T-cell (primary cell): Measurements from ENCODE around the gene GPER1. TPM values are rescaled to one million over a fixed set of nuclear protein-coding genes. Genes with fewer than 3 reads are reported as not detected.
"Not testable (repeated sequence)": the region's sequence is repeated elsewhere in the genome, so short reads cannot be mapped to it uniquely, and the experiment has no call there.

Experiments used
- ATAC-seq, 4 experiments: fragments of 200-7000 bp in 3 of 4; fragments of 150-1000 bp in 1 of 4; cut with Tn5 transposase; replicated peaks in 1 of 4; 1 replicate in 3 of 4; 2 replicates in 1 of 4; pipeline ENCODE4 v1.10.0; 2021; ENCODE audit warnings: moderate library complexity in 3 of 4, mild to moderate bottlenecking in 2 of 4, moderate number of reproducible peaks in 1 of 4
- CTCF ChIA-PET, 2 donors: fragments of 300-600 bp; sonication (Branson Sonifier 250); formaldehyde crosslinking; loops; one replicate each; lab custom pipeline; 2022; ENCODE audit warnings: antibody characterized with exemption in 2 of 2; lab: Charles Lee
- POLR2A ChIA-PET, 2 donors: fragments of 300-600 bp; sonication (Branson Sonifier 250); formaldehyde crosslinking; loops; one replicate each; lab custom pipeline; 2022; ENCODE audit warnings: antibody characterized with exemption in 2 of 2; lab: Charles Lee
- DNase-seq, 35 experiments: peaks; one replicate each; pipeline versions ENCODE4 v3.0.0 to v3.0.0-alpha.2; 2013 to 2023
- H3K27ac ChIP-seq: one replicate; pipeline ENCODE4 v1.5.1; 2013; ENCODE audit warnings: low read length
- H3K27me3 ChIP-seq, 2 experiments: replicated peaks in 1 of 2; 1 replicate in 1 of 2; 2 replicates in 1 of 2; pipeline versions ENCODE4 v1.6.1 to v1.7.0; 2013; ENCODE audit warnings: low read length in 1 of 2, mixed read lengths in 1 of 2; ENCODE audit not compliant: control insufficient read depth in 2 of 2, insufficient read depth in 2 of 2; ENCODE audit errors: extremely low read depth in 1 of 2
- H3K36me3 ChIP-seq, 2 donors: 1 replicate in 1 of 2; 2 replicates in 1 of 2; pipeline versions ENCODE4 v1.6.1 to v1.7.0; 2013; ENCODE audit warnings: low read length in 1 of 2; ENCODE audit not compliant: control insufficient read depth in 2 of 2, insufficient read depth in 1 of 2; ENCODE audit errors: extremely low read depth in 1 of 2
- H3K4me1 ChIP-seq, 2 experiments: 1 replicate in 1 of 2; 2 replicates in 1 of 2; pipeline versions ENCODE4 v1.6.1 to v1.7.0; 2013; ENCODE audit warnings: low read length in 2 of 2, mixed read lengths in 1 of 2; ENCODE audit not compliant: insufficient read depth in 2 of 2, control insufficient read depth in 1 of 2; ENCODE audit errors: extremely low read depth in 1 of 2
- H3K4me3 ChIP-seq, 2 donors: 1 replicate in 1 of 2; 2 replicates in 1 of 2; pipeline versions ENCODE4 v1.5.1 to v1.7.0; 2013; ENCODE audit warnings: mild to moderate bottlenecking in 2 of 2, low read length in 1 of 2, moderate library complexity in 1 of 2; ENCODE audit not compliant: control insufficient read depth in 1 of 2; ENCODE audit errors: extremely low read depth in 1 of 2
- H3K9me3 ChIP-seq: 2 replicates; pipeline ENCODE4 v1.7.0; 2013
- H3K27ac Mint-ChIP-seq, 2 donors: one replicate each; pipeline ENCODE4 v1.8.0; 2020 to 2021; ENCODE audit warnings: mild to moderate bottlenecking in 2 of 2, mixed read lengths in 2 of 2
- H3K27me3 Mint-ChIP-seq, 2 donors: one replicate each; pipeline ENCODE4 v1.8.0; 2021 to 2022; ENCODE audit warnings: mixed read lengths in 2 of 2
- H3K36me3 Mint-ChIP-seq: one replicate; pipeline ENCODE4 v1.8.0; 2021; ENCODE audit warnings: mixed read lengths
- H3K4me1 Mint-ChIP-seq, 3 donors: one replicate each; pipeline ENCODE4 v1.8.0; 2020 to 2022; ENCODE audit warnings: mixed read lengths in 3 of 3, mild to moderate bottlenecking in 1 of 3
- H3K4me3 Mint-ChIP-seq, 3 donors: one replicate each; pipeline ENCODE4 v1.8.0; 2020 to 2022; ENCODE audit warnings: mild to moderate bottlenecking in 3 of 3, mixed read lengths in 3 of 3, moderate library complexity in 3 of 3
- H3K9me3 Mint-ChIP-seq, 3 donors: one replicate each; pipeline ENCODE4 v1.8.0; 2020 to 2022; ENCODE audit warnings: mixed read lengths in 3 of 3
- WGBS: methylation state at CpG from one replicate; pipeline ENCODE4 v1.1.5; 2013; ENCODE audit warnings: missing lambda C conversion rate; ENCODE audit not compliant: insufficient coverage; 5-methylcytosine and 5-hydroxymethylcytosine counted together
- total RNA-seq, 35 experiments: library from RNA in 6 of 35; stranded (reverse) in 6 of 35; fragments of 120-200 nt in 1 of 35; gene quantifications; one replicate each; pipeline versions ENCODE4 v1.2.1 to v1.2.4 and lab custom pipeline; 2013 to 2026

Gene GPER1
- total RNA-seq (under 1 TPM in 3 of 5 donors, not detected in 2; 0.23 to 0.41 (median 0.26) TPM), total RNA-seq (lab: John Stamatoyannopoulos, UW) (0 to 0.44 (median 0.08) reads per million in 29 experiments)
- not detected for total RNA-seq (2013)

DNA sequence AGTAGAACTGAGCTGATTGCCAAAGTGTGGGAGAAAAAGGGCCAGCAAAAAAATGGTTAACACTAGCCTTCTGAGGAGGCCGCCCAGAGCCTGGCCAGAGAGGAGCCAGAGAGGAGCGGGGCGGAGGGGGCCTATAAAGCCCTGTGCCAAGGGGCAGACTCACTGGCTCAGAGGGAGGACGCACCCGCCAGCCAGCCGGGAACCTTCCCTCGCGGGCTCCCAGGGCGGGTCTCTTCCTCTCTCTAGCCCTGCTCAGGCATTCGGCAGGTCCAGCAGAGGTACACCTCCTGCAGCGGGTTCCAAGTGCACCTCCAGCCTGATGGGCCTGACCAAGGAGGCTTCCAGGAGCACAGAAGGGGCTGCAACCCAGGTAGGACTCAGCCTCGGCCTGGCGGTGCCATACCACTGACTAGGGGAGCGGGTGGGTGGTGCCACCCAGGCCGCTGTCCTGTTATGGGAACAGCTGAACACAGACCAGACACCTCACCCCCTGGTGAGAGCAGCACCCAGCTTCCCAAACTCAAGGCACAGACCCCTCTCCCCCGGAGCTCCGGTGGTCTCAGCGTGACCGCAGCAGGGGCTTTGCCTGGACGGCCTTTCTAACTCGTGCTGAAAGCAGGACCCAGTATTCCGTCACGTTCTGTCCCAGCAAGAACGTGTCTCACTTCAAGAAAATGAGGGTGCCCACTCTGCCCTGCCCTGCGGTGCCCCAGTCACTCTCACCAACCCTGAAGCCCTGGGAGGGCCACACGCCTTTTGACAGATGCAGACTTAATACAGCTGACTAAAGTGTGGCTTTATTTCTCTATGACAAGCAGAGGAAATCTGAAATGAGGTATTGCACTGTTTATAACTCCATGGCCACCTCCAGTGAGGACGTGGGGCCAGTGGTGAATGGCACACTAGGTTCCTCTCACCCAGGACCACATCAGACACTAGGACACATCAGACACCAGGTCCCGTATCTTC is at the start of gene GPER1:
Gene GPER1 (plus strand): TSS at position 162 of the 969 bp plus-strand sequence. CDS start 3,616 bp downstream, outside the sequence.
- Histone ChIP-seq H3K27ac (no peak within 1 kb of the TSS), H3K4me3 (peak within 1 kb of the TSS; percentile 28 to 62), H3K4me1 (peaks cover 4 to 12% of the 10 kb centered on the region in 2 experiments), H3K9me3 (no peaks in the 10 kb centered on the region), H3K27me3 (no peaks in the 10 kb centered on the region), H3K36me3 (peaks cover 0 to 5% of the 10 kb centered on the region in 2 donors)
- CTCF ChIA-PET: no interaction called here
- WGBS: 93% methylated on average over 21 of the region's 28 CpGs
- DNase-seq (no peak), ATAC-seq (no peak)
- Mint-ChIP-seq H3K27ac (peak within 1 kb of the TSS in 1 of 2 donors; percentile 48), H3K4me3 (peak within 1 kb of the TSS; percentile 65 to 73 (median 69)), H3K27me3 (no peaks in the 10 kb centered on the region), H3K9me3 (no peaks in the 10 kb centered on the region), H3K4me1 (peaks cover 9 to 15% (median 10%) of the 10 kb centered on the region in 3 donors), H3K36me3 (peaks cover 7% of the 10 kb centered on the region)
- POLR2A ChIA-PET: no interaction called here

DNA sequence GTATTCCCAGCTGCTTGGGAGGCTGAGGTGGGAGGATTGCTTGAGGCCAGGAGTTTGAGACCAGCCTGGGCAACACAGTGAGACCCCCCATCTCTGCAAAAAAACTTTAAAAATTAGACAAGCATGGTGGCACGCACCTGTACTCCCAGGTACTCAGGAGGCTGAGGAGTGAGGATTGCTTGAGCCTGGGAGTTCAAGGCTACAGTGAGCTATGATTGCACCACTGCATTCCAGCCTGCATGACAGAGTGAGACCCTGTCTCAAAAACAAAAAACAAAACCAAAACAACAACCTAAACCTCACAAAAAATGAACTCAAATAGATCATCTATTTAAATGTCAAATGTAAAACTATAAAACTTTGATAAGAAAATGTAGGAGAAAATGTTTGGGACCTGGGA is 47.7 kb upstream of the GPER1 start:
- Mint-ChIP-seq H3K4me1 (peaks cover 24 to 36% (median 35%) of the 10 kb centered on the region in 3 donors), H3K4me3 (peak overlapping the region in 1 of 3 donors; percentile 71), H3K27me3 (peaks cover 4 to 26% of the 10 kb centered on the region in 2 donors)
- 100% methylated on average over 1 of the region's 1 CpG for WGBS
- not testable (repeated sequence) for H3K27me3 ChIP-seq, DNase-seq, ATAC-seq, H3K36me3 Mint-ChIP-seq, H3K27ac ChIP-seq, H3K9me3 ChIP-seq, H3K27ac Mint-ChIP-seq, H3K36me3 ChIP-seq, H3K4me3 ChIP-seq, H3K9me3 Mint-ChIP-seq
- CTCF ChIA-PET: interaction anchor here in 1 of 2 donors (0.5 kb wide), 1 partner anchor 132 kb away, joined by 4 read pairs; no protein-coding TSS in a partner anchor
- POLR2A ChIA-PET: interaction anchor here in 1 of 2 donors (0.7 kb wide), 1 partner anchor 70 kb away, joined by 3 read pairs; no protein-coding TSS in a partner anchor
- H3K4me1 ChIP-seq: peaks cover 9 to 35% of the 10 kb centered on the region in 2 experiments

DNA sequence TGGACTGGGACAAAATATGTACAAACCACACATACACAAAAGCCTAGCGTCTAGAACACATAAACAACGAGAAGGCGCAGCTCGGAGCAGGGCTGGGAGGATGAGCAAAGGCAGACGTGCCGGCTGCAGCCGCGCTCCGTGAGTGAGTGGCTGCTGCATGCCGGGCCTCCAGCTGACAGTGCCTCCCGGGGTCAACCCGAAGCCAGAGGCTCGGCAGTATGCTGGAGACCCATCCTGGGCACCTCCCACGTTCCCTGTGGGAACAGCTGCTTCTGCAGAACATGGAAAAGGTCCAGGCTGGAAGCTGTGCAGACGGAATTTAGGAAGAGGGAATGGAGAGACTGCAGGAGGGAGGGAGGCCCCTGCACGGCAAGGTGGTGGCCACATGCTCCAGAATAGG is 47.1 kb upstream of the GPER1 start:
- no peak overlapping the region for H3K4me3 ChIP-seq
- Mint-ChIP-seq H3K4me3 (peak overlapping the region in 2 of 3 donors; percentile 59 to 71), H3K9me3 (no peaks in the 10 kb centered on the region), H3K4me1 (peaks cover 29 to 41% (median 40%) of the 10 kb centered on the region in 3 donors), H3K36me3 (no peaks in the 10 kb centered on the region), H3K27ac (no peak overlapping the region), H3K27me3 (peaks cover 4 to 26% of the 10 kb centered on the region in 2 donors)
- no peak overlapping the region for H3K27ac ChIP-seq
- DNase-seq (no peak), ATAC-seq (no peak)
- H3K4me1 ChIP-seq: peaks cover 14 to 41% of the 10 kb centered on the region in 2 experiments
- H3K9me3 ChIP-seq: no peaks in the 10 kb centered on the region
- H3K27me3 ChIP-seq: no peaks in the 10 kb centered on the region
- 92% methylated on average over 14 of the region's 16 CpGs for WGBS
- ChIA-PET POLR2A (no interaction called here), CTCF (interaction anchor here in 1 of 2 donors (0.5 kb wide), 1 partner anchor 131 kb away, joined by 4 read pairs; no protein-coding TSS in a partner anchor)
- no peaks in the 10 kb centered on the region for H3K36me3 ChIP-seq

DNA sequence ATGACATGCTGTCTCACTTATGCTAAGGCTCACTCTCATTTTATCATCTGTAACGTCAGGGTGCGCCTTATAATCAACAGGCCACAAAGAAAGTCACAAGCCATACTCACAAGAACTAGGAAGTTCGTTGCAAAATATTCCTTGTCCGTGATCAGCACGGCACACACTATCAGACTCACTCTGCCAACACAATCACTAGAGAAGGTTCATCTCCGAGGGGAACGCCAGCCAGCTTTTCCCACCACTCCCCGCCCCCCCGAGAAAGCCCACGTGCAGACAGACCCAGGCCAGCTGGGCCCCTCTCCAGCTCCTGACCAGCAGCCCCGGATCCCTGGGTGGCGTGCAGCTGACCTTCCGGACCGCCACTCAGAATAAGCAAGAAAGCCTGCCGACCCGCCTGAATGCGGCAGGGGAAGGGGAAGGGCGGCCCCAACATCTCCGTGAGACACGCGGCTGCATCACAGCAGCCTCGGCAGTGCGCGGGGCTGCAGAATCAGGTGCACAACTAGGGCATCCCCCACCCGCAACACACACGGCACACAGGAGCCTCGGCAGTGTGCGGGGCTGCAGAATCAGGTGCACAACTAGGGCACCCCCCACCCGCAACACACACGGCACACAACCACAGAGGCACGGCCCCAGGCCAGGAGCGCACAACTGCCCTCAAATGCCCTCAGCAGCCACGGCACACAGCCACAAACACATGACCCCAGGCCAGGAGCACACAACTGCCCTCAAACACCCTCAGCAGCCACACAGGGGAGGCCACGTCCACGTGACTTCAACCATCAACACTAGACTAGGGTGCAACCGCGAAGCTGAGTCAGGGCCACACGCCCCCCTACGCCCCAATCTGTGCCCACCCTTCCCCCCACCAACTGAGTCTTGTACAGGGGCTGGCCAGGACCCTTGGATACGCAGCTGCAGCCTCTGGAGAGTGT is 46.1 kb upstream of the GPER1 start:
- H3K27ac ChIP-seq: no peak overlapping the region
- no peaks in the 10 kb centered on the region for H3K36me3 ChIP-seq
- Mint-ChIP-seq H3K27me3 (peaks cover 4 to 26% of the 10 kb centered on the region in 2 donors), H3K4me3 (peak overlapping the region in 2 of 3 donors; percentile 9 to 52), H3K9me3 (no peaks in the 10 kb centered on the region), H3K27ac (no peak overlapping the region), H3K36me3 (no peaks in the 10 kb centered on the region), H3K4me1 (peaks cover 40 to 51% (median 51%) of the 10 kb centered on the region in 3 donors)
- H3K4me3 ChIP-seq: no peak overlapping the region
- ATAC-seq (no peak), DNase-seq (peak in 17 of 35 experiments; percentile 18 to 64 (median 33))
- 83% methylated on average over 32 of the region's 40 CpGs for WGBS
- POLR2A ChIA-PET: no interaction called here
- H3K27me3 ChIP-seq: no peaks in the 10 kb centered on the region
- H3K4me1 ChIP-seq: peaks cover 24 to 51% of the 10 kb centered on the region in 2 experiments
- CTCF ChIA-PET: interaction anchor here in 1 of 2 donors (1.5 kb wide), 1 partner anchor 48 kb away, joined by 8 read pairs; no protein-coding TSS in a partner anchor
- no peaks in the 10 kb centered on the region for H3K9me3 ChIP-seq

DNA sequence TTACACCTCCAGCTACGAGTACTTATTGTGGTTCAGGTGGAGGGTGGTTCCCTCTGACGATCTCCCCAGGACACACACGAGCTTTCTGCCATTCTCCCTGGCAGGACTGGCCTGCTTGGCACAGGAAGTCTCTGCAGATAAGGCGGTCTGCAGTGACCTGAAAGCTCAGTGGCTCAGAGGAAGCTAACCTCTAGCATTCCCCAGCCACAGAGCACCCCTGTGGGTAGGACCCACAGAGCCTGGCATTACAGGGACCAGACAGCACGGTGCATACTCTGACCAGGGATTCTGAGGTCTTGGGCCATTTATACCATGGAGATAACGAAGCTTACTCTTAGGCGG is 45.5 kb upstream of the GPER1 start:
- peaks cover 46 to 57% (median 57%) of the 10 kb centered on the region in 3 donors for H3K4me1 Mint-ChIP-seq
- POLR2A ChIA-PET: no interaction called here

More for the DNA sequence above, 45.5 kb upstream of the GPER1 start:
- DNase-seq (peak in 2 of 35 experiments; percentile 12 to 21), ATAC-seq (no peak)
- Histone ChIP-seq H3K9me3 (no peaks in the 10 kb centered on the region), H3K27me3 (no peaks in the 10 kb centered on the region), H3K36me3 (no peaks in the 10 kb centered on the region), H3K4me1 (peaks cover 28 to 57% of the 10 kb centered on the region in 2 experiments), H3K27ac (no peak overlapping the region), H3K4me3 (no peak overlapping the region)
- Mint-ChIP-seq H3K36me3 (no peaks in the 10 kb centered on the region), H3K27ac (no peak overlapping the region), H3K9me3 (no peaks in the 10 kb centered on the region), H3K4me3 (peak overlapping the region in 2 of 3 donors; percentile 49 to 52), H3K27me3 (peaks cover 4 to 26% of the 10 kb centered on the region in 2 donors)
- CTCF ChIA-PET: interaction anchor here (0.6 to 1.5 kb wide), 2 partner anchors 49 to 133 kb away, joined by 8 to 9 read pairs; no protein-coding TSS in a partner anchor
- WGBS: 77% methylated on average over 4 of the region's 7 CpGs
